Spinal cord (tissue), 10 donors: ENCODE data around the gene HOXA7. TPM values are rescaled to one million over a fixed set of nuclear protein-coding genes. Genes with fewer than 3 reads are reported as not detected.

Experiments used
- DNase-seq, 6 donors: peaks; one replicate each; pipeline versions ENCODE4 v3.0.0 to v3.0.0-alpha.2; 2013 to 2015; ENCODE audit warnings: low spot score in 6 of 6, low read depth in 4 of 6
- H3K27ac ChIP-seq: one replicate; pipeline ENCODE4 v1.5.1; 2013; ENCODE audit warnings: low read depth, low read length, control low read depth
- H3K27me3 ChIP-seq: one replicate; pipeline ENCODE4 v1.6.1; 2013; ENCODE audit warnings: low read length; ENCODE audit not compliant: control insufficient read depth, insufficient read depth
- H3K36me3 ChIP-seq: one replicate; pipeline ENCODE4 v1.6.1; 2013; ENCODE audit warnings: low read length; ENCODE audit not compliant: control insufficient read depth, insufficient read depth
- H3K4me1 ChIP-seq: one replicate; pipeline ENCODE4 v1.6.1; 2013; ENCODE audit warnings: low read length; ENCODE audit not compliant: control insufficient read depth, insufficient read depth
- H3K4me3 ChIP-seq: one replicate; pipeline ENCODE4 v1.5.1; 2013; ENCODE audit warnings: low read depth, low read length, control low read depth
- H3K9me3 ChIP-seq: one replicate; pipeline ENCODE4 v1.6.1; 2013; ENCODE audit warnings: low read length; ENCODE audit not compliant: control insufficient read depth, insufficient read depth
- whole genome bisulfite sequencing: methylation state at CpG from one replicate; pipeline ENCODE4 v1.1.5; 2013; ENCODE audit warnings: missing lambda C conversion rate; ENCODE audit not compliant: insufficient coverage; 5-methylcytosine and 5-hydroxymethylcytosine counted together
- polyA plus RNA-seq, 2 donors: library from polyadenylated mRNA; unstranded; fragments of 120-200 nt; gene quantifications; one replicate each; pipeline ENCODE4 v1.2.1, GENCODE V29; 2013; ENCODE audit not compliant: insufficient read length in 2 of 2
- total RNA-seq, 2 donors: library from RNA; depleted of rRNA in 1 of 2; stranded (reverse); fragments of 120-200 nt in 1 of 2; fragments of >200 nt in 1 of 2; gene quantifications; one replicate each; pipeline versions ENCODE4 v1.2.3 to v1.2.4, GENCODE V29; 2013 to 2014
- donor health status: healthy.

The HOXA7 gene
- total and polyA plus RNA-seq, 4 donors, result 9.6 to 111 (median 52.1) TPM

DNA sequence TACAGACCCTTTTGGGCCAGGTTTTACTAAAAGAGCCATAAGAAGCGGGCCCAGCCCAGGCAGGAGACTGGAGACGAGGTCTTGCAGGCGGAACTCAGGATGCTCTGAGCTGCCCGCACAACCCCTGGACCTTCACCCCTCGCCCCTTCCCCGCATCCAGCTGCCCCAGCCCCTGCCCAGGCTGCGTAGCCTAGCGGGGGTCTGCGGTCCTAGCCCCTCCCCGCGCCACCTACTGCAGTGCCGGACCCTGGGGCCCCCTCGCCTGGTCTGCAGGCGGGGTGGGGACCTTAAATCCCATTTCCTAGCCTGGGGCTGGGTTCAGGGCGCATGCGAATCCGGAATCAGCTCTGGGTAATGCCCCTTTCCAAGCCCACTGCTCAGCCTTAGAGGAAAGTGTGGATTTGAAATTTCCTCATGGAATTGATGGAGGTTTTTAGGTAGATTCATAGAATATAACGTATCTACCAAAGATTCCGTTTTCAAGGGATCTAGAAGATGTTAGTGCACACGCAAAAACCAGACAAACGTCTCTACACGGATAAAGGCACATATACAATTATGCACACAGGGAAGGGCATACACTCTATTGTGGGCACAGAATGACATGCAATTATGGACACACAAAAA lies 3.5 kb downstream of the HOXA7 start:
- H3K36me3 ChIP-seq, result peaks cover 14% of the 10 kb centered on the region
- peaks cover 76% of the 10 kb centered on the region for H3K4me1 ChIP-seq
- no peaks in the 10 kb centered on the region for H3K27me3 ChIP-seq
- 20% methylated on average over 14 of the region's 22 CpGs for WGBS
- peak in 1 of 6 donors; percentile 64 for DNase-seq
- H3K9me3 ChIP-seq, result no peaks in the 10 kb centered on the region
- peak overlapping the region; percentile 99 for H3K27ac ChIP-seq
- peak overlapping the region; percentile 91 for H3K4me3 ChIP-seq

- peaks cover 18% of the 10 kb centered on the region for H3K36me3 ChIP-seq
- 7% methylated on average over 48 of the region's 53 CpGs for WGBS
- H3K27ac ChIP-seq, result peak within 1 kb of the TSS; percentile 99
- H3K9me3 ChIP-seq, result no peaks in the 10 kb centered on the region
- peaks cover 74% of the 10 kb centered on the region for H3K4me1 ChIP-seq
- peaks cover 4% of the 10 kb centered on the region for H3K27me3 ChIP-seq
- peak within 1 kb of the TSS; percentile 91 for H3K4me3 ChIP-seq
- DNase-seq, result peak in 2 of 6 donors; percentile 81 to 96
Measured at GRCh38 chr7:27151931-27152815, 4.3 kb downstream of the HOXA7 start, which contains the start of gene HOXA3. Gene HOXA3 (minus strand): TSS chr7:27152583. CDS start chr7:27110640, 41,943 bp downstream.

DNA sequence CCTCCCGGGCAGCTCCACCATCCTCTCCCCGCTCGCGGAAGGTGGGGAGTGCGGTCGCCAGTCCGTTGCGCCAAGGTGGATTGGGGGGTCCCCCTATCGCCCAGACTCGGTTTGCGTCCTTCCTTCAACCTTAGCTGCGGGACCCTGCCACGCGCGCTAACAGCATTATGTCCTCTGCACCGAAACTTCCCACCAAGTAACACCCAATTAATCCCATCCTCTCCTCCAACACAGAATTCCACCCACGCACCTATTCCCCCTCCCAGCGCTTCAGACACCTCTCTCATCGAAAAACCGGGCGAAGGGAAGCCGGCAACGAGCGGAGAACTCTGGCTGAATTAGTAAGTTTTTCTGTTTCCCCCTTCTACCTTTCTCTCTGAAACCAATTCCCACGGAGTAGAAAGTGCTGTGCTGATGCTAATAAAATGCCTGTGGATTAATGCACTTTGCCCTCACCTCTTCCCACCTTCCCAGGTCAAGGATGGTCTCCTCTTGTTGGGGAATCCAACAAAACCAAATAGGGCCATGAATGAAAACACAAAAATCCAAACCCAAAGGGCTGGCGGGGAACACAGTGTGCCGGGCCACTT lies 5.0 kb downstream of the HOXA7 start:
- Histone ChIP-seq H3K36me3 (peaks cover 23% of the 10 kb centered on the region), H3K9me3 (no peaks in the 10 kb centered on the region), H3K4me1 (peaks cover 78% of the 10 kb centered on the region), H3K27me3 (peaks cover 4% of the 10 kb centered on the region), H3K27ac (peak overlapping the region; percentile 99), H3K4me3 (peak overlapping the region; percentile 91)
- WGBS, result under 1% methylated on average over 20 of the region's 27 CpGs
- no peak for DNase-seq

DNA sequence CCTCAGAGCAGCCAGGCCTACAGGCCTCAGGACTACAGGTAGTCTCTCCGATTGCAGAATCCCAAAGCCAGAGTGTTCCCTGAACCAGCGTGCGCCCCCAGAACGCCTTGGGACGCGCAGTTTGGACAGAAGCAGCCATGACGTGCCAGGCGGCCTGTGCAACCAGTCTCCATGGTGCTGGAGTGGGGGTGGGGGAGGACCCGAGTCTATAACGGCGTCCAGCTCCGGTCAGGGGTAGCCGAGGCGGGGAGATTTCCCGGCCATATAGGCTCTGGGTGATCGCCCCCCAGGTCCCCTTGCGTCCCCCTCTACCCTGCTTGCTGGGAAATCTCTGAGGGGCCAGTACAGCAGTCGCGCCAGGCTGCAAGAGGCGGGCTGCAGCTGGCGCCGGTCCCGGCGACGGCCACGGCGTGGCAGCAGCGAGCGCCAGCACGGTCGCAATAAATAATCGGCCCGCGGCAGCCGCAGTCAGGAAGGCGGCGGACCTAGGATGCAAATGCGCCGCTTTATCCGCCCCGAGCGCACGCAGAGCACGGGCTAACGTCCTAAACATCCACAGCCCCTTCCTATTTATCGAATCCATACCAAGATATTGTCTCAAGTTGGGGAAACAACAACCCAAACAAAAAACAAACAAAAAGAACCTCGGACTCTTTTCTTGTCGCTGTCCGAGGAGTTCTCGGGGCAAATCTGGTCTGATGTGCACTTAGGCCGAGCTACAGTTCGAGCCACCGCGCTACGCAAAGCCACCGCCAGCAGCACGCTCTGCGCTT lies 5.7 kb downstream of the HOXA7 start:
- peak in 2 of 6 donors; percentile 94 to 95 for DNase-seq
- under 1% methylated on average over 57 of the region's 58 CpGs for WGBS
- Histone ChIP-seq H3K4me1 (peaks cover 80% of the 10 kb centered on the region), H3K4me3 (peak overlapping the region; percentile 91), H3K36me3 (peaks cover 25% of the 10 kb centered on the region), H3K27me3 (peaks cover 4% of the 10 kb centered on the region), H3K27ac (peak overlapping the region; percentile 99), H3K9me3 (no peaks in the 10 kb centered on the region)

- Histone ChIP-seq H3K9me3 (no peaks in the 10 kb centered on the region), H3K27ac (peak overlapping the region; percentile 99), H3K4me1 (peaks cover 82% of the 10 kb centered on the region), H3K36me3 (peaks cover 30% of the 10 kb centered on the region), H3K4me3 (peak overlapping the region; percentile 91), H3K27me3 (peaks cover 4% of the 10 kb centered on the region)
- DNase-seq, result no peak
- 32% methylated on average over 7 of the region's 13 CpGs for WGBS
Measured at GRCh38 chr7:27149842-27150567, 6.5 kb downstream of the HOXA7 start.

- peak in 2 of 6 donors; percentile 69 to 84 for DNase-seq
- H3K27me3 ChIP-seq, result peaks cover 4% of the 10 kb centered on the region
- no peaks in the 10 kb centered on the region for H3K9me3 ChIP-seq
- H3K4me3 ChIP-seq, result peak overlapping the region; percentile 91
- peak overlapping the region; percentile 99 for H3K27ac ChIP-seq
- H3K36me3 ChIP-seq, result peaks cover 30% of the 10 kb centered on the region
- WGBS, result 16% methylated on average over 29 of the region's 30 CpGs
- H3K4me1 ChIP-seq, result peaks cover 81% of the 10 kb centered on the region
Measured at GRCh38 chr7:27148756-27149641, 7.5 kb downstream of the HOXA7 start.

- Histone ChIP-seq H3K36me3 (peaks cover 35% of the 10 kb centered on the region), H3K4me3 (peak overlapping the region; percentile 91), H3K9me3 (no peaks in the 10 kb centered on the region), H3K4me1 (peaks cover 80% of the 10 kb centered on the region), H3K27me3 (peaks cover 4% of the 10 kb centered on the region), H3K27ac (peak overlapping the region; percentile 99)
- WGBS, result 8% methylated on average over 28 of the region's 28 CpGs
- no peak for DNase-seq
Measured at GRCh38 chr7:27148031-27148755, 8.3 kb downstream of the HOXA7 start.
